HepG2 (cell line): ENCODE data around the gene SOWAHA. TPM values are rescaled to one million over a fixed set of nuclear protein-coding genes. Genes with fewer than 3 reads are reported as not detected.

Experiments used
- ATF2 ChIP-seq: sonication (generic); formaldehyde crosslinking; IDR thresholded peaks from 2 replicates; pipeline ENCODE4 v1.4.0; 2020; ENCODE audit warnings: missing genetic modification reagents
- ATF7 ChIP-seq, 2 experiments: fragments of 450-650 bp in 1 of 2; sonication (generic) in 1 of 2; formaldehyde crosslinking in 1 of 2; IDR thresholded peaks; 2 replicates each; pipeline versions ENCODE4 v1.4.0 to v1.6.1; 2016 to 2020; ENCODE audit warnings: antibody characterized with exemption in 1 of 2, mild to moderate bottlenecking in 1 of 2, missing genetic modification reagents in 1 of 2
- GFI1 ChIP-seq: sonication (generic); formaldehyde crosslinking; IDR thresholded peaks from 2 replicates; pipeline ENCODE4 v1.5.0; 2020; ENCODE audit warnings: missing genetic modification reagents, mild to moderate bottlenecking, borderline replicate concordance
- HMG20B ChIP-seq: conservative IDR thresholded peaks from 2 replicates; pipeline ENCODE4 v1.6.1; 2016; ENCODE audit warnings: missing genetic modification reagents, missing compliant biosample characterization
- IKZF1 ChIP-seq: fragments of 450-650 bp; IDR thresholded peaks from 2 replicates; pipeline ENCODE4 v1.7.1; 2016
- IRX3 ChIP-seq: sonication (generic); formaldehyde crosslinking; IDR thresholded peaks from 2 replicates; pipeline ENCODE4 v1.8.1; 2023; ENCODE audit warnings: mild to moderate bottlenecking, low read depth, missing genetic modification reagents, borderline replicate concordance
- TFDP1 ChIP-seq: IDR thresholded peaks from 2 replicates; pipeline ENCODE4 v1.6.1; 2016; ENCODE audit warnings: missing compliant biosample characterization, missing genetic modification reagents, borderline replicate concordance
- ZBTB20 ChIP-seq: sonication (generic); formaldehyde crosslinking; IDR thresholded peaks from 2 replicates; pipeline ENCODE4 v1.8.1; 2023; ENCODE audit warnings: missing genetic modification reagents, low read depth, mild to moderate bottlenecking, borderline replicate concordance
- ZC3H13 ChIP-seq: sonication (generic); formaldehyde crosslinking; IDR thresholded peaks from 2 replicates; pipeline ENCODE4 v1.8.1; 2023; ENCODE audit warnings: mild to moderate bottlenecking, missing genetic modification reagents, moderate library complexity
- ZMYM2 ChIP-seq: sonication (generic); formaldehyde crosslinking; IDR thresholded peaks from 2 replicates; pipeline ENCODE4 v1.8.0; 2022; ENCODE audit warnings: mild to moderate bottlenecking, missing genetic modification reagents
- ZNF160 ChIP-seq: sonication (generic); formaldehyde crosslinking; IDR thresholded peaks from 2 replicates; pipeline ENCODE4 v1.8.0; 2022; ENCODE audit warnings: mild to moderate bottlenecking, inconsistent platforms, missing genetic modification reagents
- ZNF317 ChIP-seq: sonication (generic); formaldehyde crosslinking; IDR thresholded peaks from 2 replicates; pipeline ENCODE4 v1.5.0; 2020; ENCODE audit warnings: mild to moderate bottlenecking, missing genetic modification reagents
- ZNF512 ChIP-seq: sonication (generic); formaldehyde crosslinking; IDR thresholded peaks from 2 replicates; pipeline ENCODE4 v1.4.0; 2020; ENCODE audit warnings: mild to moderate bottlenecking, missing genetic modification reagents
- ZNF691 ChIP-seq: sonication (generic); formaldehyde crosslinking; IDR thresholded peaks from 2 replicates; pipeline ENCODE4 v1.4.0; 2020; ENCODE audit warnings: missing genetic modification reagents, low read depth, mild to moderate bottlenecking, borderline replicate concordance
- ZNF772 ChIP-seq: sonication (generic); formaldehyde crosslinking; IDR thresholded peaks from 2 replicates; pipeline ENCODE4 v1.5.0; 2020; ENCODE audit warnings: mild to moderate bottlenecking, missing genetic modification reagents
- ZNF83 ChIP-seq: sonication (generic); formaldehyde crosslinking; IDR thresholded peaks from 2 replicates; pipeline ENCODE4 v1.4.0; 2020; ENCODE audit warnings: missing genetic modification reagents, mild to moderate bottlenecking, borderline replicate concordance
- ZZZ3 ChIP-seq: sonication (generic); formaldehyde crosslinking; IDR thresholded peaks from 2 replicates; pipeline ENCODE4 v1.4.0; 2020; ENCODE audit warnings: missing genetic modification reagents, mild to moderate bottlenecking, borderline replicate concordance
- polyA plus RNA-seq, 8 experiments: library from polyadenylated mRNA; depleted of rRNA in 3 of 8; stranded (reverse) in 7 of 8; unstranded in 1 of 8; fragments of >200 nt; fragmentation: Illumina TruSeq in 4 of 8; extraction: Trizol in 4 of 8; gene quantifications; 2 replicates each; pipeline versions ENCODE4 v1.2.1 to v1.2.3, GENCODE V29; 2011 to 2016; ENCODE audit warnings: low read depth in 4 of 8, missing spikeins in 1 of 8, mixed read lengths in 1 of 8; ENCODE audit not compliant: insufficient read depth in 1 of 8
- total RNA-seq, 5 experiments: library from RNA; depleted of rRNA; stranded (reverse); fragments of >200 nt; fragmentation: Illumina TruSeq; extraction: Trizol; gene quantifications; 2 replicates each; pipeline ENCODE4 v1.2.3, GENCODE V29; 2016; ENCODE audit warnings: low read depth in 1 of 5
- TF ChIP-seq, protein P1 (sequence below): IDR thresholded peaks from 2 replicates; pipeline ENCODE4 v1.6.1; 2016; ENCODE audit warnings: low read depth, missing genetic modification reagents, missing compliant biosample characterization

SOWAHA gene
- total and polyA plus RNA-seq, 2 of the 13 experiments (the other 11 are each of a cell fraction or from before 2014, with no cell fraction given) = 0.95 to 1.9 TPM

GRCh38 chr5:132837868-132838267 lies 24.8 kb downstream of the SOWAHA start (continued):
- TF ChIP-seq ZNF512 (CRISPR knock-in tag) (no peak), ZNF83 (CRISPR knock-in tag) (no peak), TFDP1 (CRISPR knock-in tag) (peak; percentile 39; the same call in 1 of the 2 replicates), HMG20B (CRISPR knock-in tag) (0 out of 2 replicates have a peak, but pooled peaks have one; percentile 31), GFI1 (CRISPR knock-in tag) (peak; percentile 46; the same call in 1 of the 2 replicates), IKZF1 (no peak), ZNF691 (peak; percentile 46; the same call in 1 of the 2 replicates), ZBTB20 (CRISPR knock-in tag) (peak; percentile 59; the same call in 1 of the 2 replicates), ZNF160 (no peak), ZC3H13 (CRISPR knock-in tag) (no peak), ZNF317 (no peak), ZNF772 (CRISPR knock-in tag) (peak; percentile 88), ZZZ3 (CRISPR knock-in tag) (peak; percentile 55; the same call in 1 of the 2 replicates), ATF7 (IDR thresholded peaks at IDR 0.05) (no peak), ATF7 (CRISPR knock-in tag; IDR thresholded peaks at IDR 0.05) (no peak), ATF2 (CRISPR knock-in tag) (peak; percentile 39; the same call in 1 of the 2 replicates), ZMYM2 (CRISPR knock-in tag) (no peak), IRX3 (CRISPR knock-in tag) (no peak)
- TF ChIP-seq, protein P1, sequence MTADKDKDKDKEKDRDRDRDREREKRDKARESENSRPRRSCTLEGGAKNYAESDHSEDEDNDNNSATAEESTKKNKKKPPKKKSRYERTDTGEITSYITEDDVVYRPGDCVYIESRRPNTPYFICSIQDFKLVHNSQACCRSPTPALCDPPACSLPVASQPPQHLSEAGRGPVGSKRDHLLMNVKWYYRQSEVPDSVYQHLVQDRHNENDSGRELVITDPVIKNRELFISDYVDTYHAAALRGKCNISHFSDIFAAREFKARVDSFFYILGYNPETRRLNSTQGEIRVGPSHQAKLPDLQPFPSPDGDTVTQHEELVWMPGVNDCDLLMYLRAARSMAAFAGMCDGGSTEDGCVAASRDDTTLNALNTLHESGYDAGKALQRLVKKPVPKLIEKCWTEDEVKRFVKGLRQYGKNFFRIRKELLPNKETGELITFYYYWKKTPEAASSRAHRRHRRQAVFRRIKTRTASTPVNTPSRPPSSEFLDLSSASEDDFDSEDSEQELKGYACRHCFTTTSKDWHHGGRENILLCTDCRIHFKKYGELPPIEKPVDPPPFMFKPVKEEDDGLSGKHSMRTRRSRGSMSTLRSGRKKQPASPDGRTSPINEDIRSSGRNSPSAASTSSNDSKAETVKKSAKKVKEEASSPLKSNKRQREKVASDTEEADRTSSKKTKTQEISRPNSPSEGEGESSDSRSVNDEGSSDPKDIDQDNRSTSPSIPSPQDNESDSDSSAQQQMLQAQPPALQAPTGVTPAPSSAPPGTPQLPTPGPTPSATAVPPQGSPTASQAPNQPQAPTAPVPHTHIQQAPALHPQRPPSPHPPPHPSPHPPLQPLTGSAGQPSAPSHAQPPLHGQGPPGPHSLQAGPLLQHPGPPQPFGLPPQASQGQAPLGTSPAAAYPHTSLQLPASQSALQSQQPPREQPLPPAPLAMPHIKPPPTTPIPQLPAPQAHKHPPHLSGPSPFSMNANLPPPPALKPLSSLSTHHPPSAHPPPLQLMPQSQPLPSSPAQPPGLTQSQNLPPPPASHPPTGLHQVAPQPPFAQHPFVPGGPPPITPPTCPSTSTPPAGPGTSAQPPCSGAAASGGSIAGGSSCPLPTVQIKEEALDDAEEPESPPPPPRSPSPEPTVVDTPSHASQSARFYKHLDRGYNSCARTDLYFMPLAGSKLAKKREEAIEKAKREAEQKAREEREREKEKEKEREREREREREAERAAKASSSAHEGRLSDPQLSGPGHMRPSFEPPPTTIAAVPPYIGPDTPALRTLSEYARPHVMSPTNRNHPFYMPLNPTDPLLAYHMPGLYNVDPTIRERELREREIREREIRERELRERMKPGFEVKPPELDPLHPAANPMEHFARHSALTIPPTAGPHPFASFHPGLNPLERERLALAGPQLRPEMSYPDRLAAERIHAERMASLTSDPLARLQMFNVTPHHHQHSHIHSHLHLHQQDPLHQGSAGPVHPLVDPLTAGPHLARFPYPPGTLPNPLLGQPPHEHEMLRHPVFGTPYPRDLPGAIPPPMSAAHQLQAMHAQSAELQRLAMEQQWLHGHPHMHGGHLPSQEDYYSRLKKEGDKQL = no peak; the same call in 1 of the 2 replicates
